ENCODE results near the gene MXD1. TPM values are rescaled to one million over a fixed set of nuclear protein-coding genes. Genes with fewer than 3 reads are reported as not detected.

Gene MXD1
- total RNA-seq, 3 donors from 2014 or later: 5.8 to 17.3 (median 10.2) TPM

DNA sequence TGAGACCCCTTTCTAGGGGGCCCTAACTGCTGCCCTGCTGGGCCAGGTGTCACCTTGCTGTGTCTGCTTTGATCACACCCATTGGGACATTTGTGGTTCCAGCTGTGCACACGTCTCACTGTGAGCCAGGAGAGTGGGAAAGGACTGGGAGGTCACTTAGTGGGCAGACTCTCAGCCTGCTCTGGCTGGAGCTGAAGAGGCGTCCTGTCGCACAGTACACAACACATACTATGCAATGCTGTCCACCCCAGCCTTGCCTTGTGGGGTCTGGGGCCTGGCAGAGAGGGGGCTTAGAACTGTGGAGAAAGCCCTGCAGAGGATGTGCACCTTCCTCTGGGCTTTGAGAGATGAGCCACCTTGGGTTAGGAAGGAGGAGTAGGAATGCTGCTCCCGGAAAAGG lies 71.8 kb downstream of the MXD1 start:
- no peak for DNase-seq (ENCODE audit: low spot score in 2 of 2)
- Histone ChIP-seq H3K27ac (no peak overlapping the region), H3K36me3 (no peaks in the 10 kb centered on the region), H3K4me3 (no peak overlapping the region), H3K9me3 (no peaks in the 10 kb centered on the region), H3K27me3 (no peaks in the 10 kb centered on the region), H3K4me1 (no peaks in the 10 kb centered on the region)
- intact Hi-C loops (cut with DNase I; ENCODE audit: low total_unique reads): no loop called here
- TF ChIP-seq, protein P1, sequence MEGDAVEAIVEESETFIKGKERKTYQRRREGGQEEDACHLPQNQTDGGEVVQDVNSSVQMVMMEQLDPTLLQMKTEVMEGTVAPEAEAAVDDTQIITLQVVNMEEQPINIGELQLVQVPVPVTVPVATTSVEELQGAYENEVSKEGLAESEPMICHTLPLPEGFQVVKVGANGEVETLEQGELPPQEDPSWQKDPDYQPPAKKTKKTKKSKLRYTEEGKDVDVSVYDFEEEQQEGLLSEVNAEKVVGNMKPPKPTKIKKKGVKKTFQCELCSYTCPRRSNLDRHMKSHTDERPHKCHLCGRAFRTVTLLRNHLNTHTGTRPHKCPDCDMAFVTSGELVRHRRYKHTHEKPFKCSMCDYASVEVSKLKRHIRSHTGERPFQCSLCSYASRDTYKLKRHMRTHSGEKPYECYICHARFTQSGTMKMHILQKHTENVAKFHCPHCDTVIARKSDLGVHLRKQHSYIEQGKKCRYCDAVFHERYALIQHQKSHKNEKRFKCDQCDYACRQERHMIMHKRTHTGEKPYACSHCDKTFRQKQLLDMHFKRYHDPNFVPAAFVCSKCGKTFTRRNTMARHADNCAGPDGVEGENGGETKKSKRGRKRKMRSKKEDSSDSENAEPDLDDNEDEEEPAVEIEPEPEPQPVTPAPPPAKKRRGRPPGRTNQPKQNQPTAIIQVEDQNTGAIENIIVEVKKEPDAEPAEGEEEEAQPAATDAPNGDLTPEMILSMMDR (IDR thresholded peaks at IDR 0.05): no peak
- no peak for TF ChIP-seq POLR2A (IDR thresholded peaks at IDR 0.05)
- no peak for TF ChIP-seq POLR2AphosphoS5 (IDR thresholded peaks at IDR 0.05)

DNA sequence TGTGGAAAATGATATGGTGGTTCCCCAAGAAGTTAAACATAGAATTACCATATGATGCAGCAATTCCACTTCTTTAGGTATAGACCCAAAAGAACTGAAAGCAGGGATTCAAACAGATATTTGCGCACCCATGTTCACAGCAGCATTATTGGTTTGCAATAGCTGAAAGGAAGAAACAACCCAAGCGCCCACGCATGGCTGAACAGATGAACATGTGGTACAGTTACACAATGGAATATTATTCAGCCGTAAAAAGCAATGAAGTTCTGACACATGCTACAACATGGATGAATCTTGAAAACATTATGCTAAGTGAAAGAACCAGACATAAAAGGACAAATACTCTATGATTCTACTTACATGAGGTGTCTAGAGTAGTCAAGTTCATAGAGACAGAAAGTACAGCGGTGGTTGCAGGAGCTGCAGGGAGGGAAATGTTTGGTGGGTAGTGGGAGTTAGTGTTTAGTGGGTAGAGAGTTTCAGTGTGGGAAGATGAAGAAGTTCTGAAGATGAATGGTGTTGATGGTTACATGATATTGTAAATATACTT lies 73.3 kb downstream of the MXD1 start:
- Histone ChIP-seq H3K27me3 (no peaks in the 10 kb centered on the region), H3K9me3 (no peaks in the 10 kb centered on the region), H3K36me3 (no peaks in the 10 kb centered on the region), H3K27ac (no peak overlapping the region), H3K4me1 (no peaks in the 10 kb centered on the region), H3K4me3 (no peak overlapping the region)
- intact Hi-C loops (cut with DNase I; ENCODE audit: low total_unique reads): no loop called here
- TF ChIP-seq POLR2A (IDR thresholded peaks at IDR 0.05) (no peak), POLR2AphosphoS5 (IDR thresholded peaks at IDR 0.05) (no peak)
- TF ChIP-seq, protein P1 (IDR thresholded peaks at IDR 0.05): no peak
- no peak for DNase-seq (ENCODE audit: low spot score in 2 of 2)

DNA sequence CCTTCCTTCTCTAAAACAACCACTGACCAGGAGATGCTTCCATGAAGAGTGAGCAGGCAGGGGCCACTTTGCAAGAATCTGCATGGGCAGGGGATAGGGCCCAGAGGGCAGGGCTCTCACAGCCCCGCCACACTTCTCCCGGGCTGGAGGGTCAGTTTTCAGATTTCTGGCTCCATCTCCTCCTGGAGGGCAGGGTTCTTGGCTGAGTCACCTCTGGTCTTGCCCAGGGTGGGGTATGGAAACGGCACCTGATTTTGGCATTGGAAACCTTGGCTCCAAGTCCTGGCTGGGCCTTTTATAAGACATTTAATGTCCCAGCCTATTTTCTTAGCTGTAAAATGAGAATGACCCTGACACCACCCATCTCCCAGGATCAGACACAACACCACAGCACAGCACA lies 74.1 kb downstream of the MXD1 start:
- Histone ChIP-seq H3K36me3 (no peaks in the 10 kb centered on the region), H3K27me3 (no peaks in the 10 kb centered on the region), H3K9me3 (no peaks in the 10 kb centered on the region), H3K4me1 (no peaks in the 10 kb centered on the region), H3K4me3 (no peak overlapping the region), H3K27ac (no peak overlapping the region)
- intact Hi-C loops (cut with DNase I; ENCODE audit: low total_unique reads): no loop called here
- TF ChIP-seq, protein P1 (IDR thresholded peaks at IDR 0.05): no peak
- TF ChIP-seq POLR2AphosphoS5 (IDR thresholded peaks at IDR 0.05) (no peak), POLR2A (IDR thresholded peaks at IDR 0.05) (no peak)
- no peak for DNase-seq (ENCODE audit: low spot score in 2 of 2)

DNA sequence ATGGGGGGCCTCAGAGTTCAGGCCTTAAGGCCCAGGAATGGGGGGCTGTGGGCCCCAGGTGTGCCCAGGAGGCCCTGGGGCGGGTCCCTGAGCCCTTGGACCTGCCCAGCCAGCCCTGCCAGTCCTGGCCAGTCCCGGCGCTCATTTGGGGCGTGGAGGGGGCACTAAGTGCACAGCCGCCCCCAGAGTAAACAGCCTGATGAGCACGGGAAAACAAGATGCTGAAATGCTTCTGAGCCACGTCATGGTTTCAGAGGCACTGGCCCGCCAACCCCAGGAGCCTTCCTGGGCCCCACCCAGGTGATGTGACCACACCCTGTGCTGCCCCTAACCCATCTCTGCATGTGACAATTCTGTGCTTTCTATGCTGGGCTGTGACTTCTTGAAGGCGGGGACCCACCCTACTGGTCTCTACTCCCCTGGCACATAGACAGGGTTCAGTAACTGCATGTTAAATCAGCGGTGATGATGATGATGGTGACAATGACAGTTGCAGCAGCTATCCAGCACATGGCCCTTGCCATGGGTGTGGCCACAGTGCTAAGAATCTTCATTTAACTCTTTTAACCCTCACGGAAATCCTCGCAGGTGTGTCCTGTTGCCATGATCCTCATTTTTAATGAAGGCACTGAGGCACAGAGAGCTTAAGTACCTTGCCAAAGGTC lies 74.7 kb downstream of the MXD1 start:
- H3K27me3 ChIP-seq: no peaks in the 10 kb centered on the region
- no peak overlapping the region for H3K27ac ChIP-seq
- DNase-seq (ENCODE audit: low spot score in 2 of 2): no peak
- H3K9me3 ChIP-seq: no peaks in the 10 kb centered on the region
- intact Hi-C loops (cut with DNase I; ENCODE audit: low total_unique reads): no loop called here
- TF ChIP-seq, protein P1 (IDR thresholded peaks at IDR 0.05): no peak
- TF ChIP-seq POLR2A (IDR thresholded peaks at IDR 0.05) (no peak), POLR2AphosphoS5 (IDR thresholded peaks at IDR 0.05) (no peak)
- no peaks in the 10 kb centered on the region for H3K36me3 ChIP-seq
- no peaks in the 10 kb centered on the region for H3K4me1 ChIP-seq
- no peak overlapping the region for H3K4me3 ChIP-seq

Other genes starting within 250 kb of the MXD1 start
- 10 to 100 TPM; 61.6 to 77.1 (median 65.6) TPM for gene ANXA4, start 173.0 kb upstream of the MXD1 start, total RNA-seq
- gene GMCL1, start 85.4 kb upstream of the MXD1 start, total RNA-seq: 10 to 100 TPM; 14.2 to 24.4 (median 18.4) TPM
- 10 to 100 TPM; 79.2 to 82.9 (median 80.0) TPM for gene SNRNP27, start 21.2 kb upstream of the MXD1 start, total RNA-seq
- gene ASPRV1, start 46.5 kb downstream of the MXD1 start, total RNA-seq: 1 to 10 TPM; 1.6 to 4.5 (median 1.8) TPM
- gene PCBP1, start 172.4 kb downstream of the MXD1 start, total RNA-seq: 100 to 1,000 TPM; 121 to 210 (median 145) TPM

Measured in breast epithelium (tissue), 4 donors.